ENCODE measurements around the gene AHCYL2.
"Not testable (repeated sequence)": the region's sequence is repeated elsewhere in the genome, so short reads cannot be mapped to it uniquely, and the experiment has no call there.

The AHCYL2 gene

DNA sequence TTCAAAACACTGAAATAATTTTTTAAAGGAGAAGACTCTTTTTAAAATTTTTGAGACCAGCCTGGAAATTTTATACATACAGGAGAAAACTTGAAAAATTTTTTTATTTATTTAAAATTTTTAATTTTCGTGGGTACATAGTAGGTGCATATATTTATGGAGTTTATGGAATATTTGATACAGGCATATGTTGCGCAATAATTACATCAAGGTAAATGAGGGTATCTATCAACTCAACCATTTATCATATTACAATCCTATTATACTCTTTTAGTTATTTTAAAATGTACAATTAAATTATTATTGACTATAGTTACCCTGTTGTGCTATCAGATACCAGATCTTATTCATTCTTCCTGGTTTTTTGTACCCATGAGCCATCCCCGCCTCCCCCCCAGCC is 75.1 kb downstream of the AHCYL2 start:
- no peak for DNase-seq (ENCODE audit: low spot score)
- TF ChIP-seq, protein P1, sequence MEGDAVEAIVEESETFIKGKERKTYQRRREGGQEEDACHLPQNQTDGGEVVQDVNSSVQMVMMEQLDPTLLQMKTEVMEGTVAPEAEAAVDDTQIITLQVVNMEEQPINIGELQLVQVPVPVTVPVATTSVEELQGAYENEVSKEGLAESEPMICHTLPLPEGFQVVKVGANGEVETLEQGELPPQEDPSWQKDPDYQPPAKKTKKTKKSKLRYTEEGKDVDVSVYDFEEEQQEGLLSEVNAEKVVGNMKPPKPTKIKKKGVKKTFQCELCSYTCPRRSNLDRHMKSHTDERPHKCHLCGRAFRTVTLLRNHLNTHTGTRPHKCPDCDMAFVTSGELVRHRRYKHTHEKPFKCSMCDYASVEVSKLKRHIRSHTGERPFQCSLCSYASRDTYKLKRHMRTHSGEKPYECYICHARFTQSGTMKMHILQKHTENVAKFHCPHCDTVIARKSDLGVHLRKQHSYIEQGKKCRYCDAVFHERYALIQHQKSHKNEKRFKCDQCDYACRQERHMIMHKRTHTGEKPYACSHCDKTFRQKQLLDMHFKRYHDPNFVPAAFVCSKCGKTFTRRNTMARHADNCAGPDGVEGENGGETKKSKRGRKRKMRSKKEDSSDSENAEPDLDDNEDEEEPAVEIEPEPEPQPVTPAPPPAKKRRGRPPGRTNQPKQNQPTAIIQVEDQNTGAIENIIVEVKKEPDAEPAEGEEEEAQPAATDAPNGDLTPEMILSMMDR (IDR thresholded peaks at IDR 0.05; ENCODE audit: extremely low read depth, missing control alignments): no peak

DNA sequence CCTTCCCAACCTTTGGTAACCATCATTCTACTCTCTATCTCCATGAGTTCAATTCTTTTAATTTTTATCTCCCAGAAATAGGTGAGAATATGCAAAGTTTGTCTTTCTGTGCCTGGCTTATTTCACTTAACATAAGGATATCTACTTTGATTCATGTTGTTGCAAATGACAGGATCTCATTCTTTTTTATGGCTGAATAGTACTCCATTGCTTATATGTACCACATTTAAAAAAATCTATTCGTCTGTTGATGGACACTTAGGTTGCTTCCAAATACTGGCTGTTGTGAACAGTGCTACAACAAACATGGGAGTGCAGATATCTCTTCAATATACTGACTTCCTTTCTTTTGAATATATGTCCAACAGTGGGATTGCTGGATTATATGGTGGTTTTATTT is 75.5 kb downstream of the AHCYL2 start:
- DNase-seq (ENCODE audit: low spot score): not testable (repeated sequence)

DNA sequence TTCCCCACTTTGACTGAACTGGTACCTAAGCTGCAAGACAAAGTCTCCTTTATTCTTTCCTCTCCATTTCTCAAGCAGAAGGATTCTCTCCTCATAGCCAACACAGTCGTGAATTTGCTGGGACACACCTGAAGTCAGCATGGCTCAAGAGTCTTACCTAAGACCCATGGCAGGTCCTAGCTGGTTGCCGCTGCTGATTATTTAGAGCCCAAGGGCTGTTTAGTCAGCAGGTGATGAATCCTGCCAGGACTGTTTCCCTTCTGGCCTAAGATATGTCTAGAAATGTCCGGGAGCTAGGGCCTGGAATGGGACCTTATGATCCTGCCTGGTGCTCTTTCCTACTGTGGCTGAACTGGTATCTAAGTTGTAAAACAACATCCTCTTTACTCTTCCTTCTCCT is 82.8 kb downstream of the AHCYL2 start:
- TF ChIP-seq, protein P1 (IDR thresholded peaks at IDR 0.05; ENCODE audit: extremely low read depth, missing control alignments): no peak
- DNase-seq (ENCODE audit: low spot score): no peak

DNA sequence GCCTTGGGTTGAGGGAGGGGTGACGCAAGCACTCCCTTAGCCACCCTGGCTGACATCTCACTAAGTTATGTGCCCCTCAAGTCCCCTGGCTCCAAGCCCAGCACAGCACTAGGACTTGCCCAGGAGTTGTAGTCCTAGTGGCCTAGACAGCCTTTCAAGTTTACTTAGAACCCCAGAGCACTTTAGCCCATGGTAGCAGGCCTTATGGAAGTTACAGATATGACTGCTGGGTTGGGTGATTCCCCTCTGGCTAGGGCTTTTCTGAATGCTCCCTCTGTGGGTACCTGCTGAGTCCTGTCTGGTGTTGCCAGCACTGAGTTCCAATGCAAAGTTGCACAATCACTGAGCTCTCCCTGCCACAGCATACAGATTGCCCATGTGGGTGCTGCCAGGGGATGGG is 83.2 kb downstream of the AHCYL2 start:
- TF ChIP-seq, protein P1 (IDR thresholded peaks at IDR 0.05; ENCODE audit: extremely low read depth, missing control alignments): no peak
- no peak for DNase-seq (ENCODE audit: low spot score)

DNA sequence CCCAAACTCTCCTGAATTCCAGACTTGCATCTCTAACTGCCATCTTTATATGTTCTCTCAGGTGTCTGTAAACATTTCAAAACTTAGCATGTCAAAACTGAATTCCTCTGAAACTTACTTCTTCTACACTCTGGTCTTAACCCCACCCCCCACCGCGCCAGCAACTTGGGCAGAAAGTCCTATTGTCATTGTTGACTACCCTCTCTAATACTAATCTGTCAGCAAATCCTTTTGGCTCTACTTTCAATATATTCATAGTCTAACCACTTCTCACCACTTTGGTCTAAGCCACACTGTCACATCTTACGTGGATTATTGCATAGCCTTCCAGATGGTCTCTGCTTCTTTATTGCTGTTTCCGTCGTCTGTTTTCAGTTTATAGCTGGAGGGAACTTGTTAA is 86.6 kb downstream of the AHCYL2 start:
- no peak for DNase-seq (ENCODE audit: low spot score)
- TF ChIP-seq, protein P1 (IDR thresholded peaks at IDR 0.05; ENCODE audit: extremely low read depth, missing control alignments): no peak

DNA sequence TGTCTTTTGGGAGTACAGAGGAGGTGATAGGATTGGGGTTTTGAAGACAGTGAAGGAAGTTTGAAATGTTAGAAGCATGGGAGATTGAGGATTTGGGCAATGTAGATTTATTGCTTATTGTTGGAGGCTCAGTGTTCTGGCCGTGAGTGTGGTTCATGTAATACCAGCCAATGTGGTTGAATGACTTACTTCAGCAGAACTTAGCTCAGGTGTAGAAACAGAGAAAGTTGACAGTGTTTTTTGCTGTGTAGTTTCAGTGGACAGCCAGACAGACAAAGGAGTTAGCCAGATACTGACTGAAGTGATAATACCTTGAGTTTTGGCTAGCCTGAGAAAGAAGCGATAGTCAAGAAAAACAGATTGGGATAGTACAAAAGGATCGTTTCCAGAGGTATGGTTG is 88.5 kb downstream of the AHCYL2 start:
- DNase-seq (ENCODE audit: low spot score): no peak
- TF ChIP-seq, protein P1 (IDR thresholded peaks at IDR 0.05; ENCODE audit: extremely low read depth, missing control alignments): no peak

DNA sequence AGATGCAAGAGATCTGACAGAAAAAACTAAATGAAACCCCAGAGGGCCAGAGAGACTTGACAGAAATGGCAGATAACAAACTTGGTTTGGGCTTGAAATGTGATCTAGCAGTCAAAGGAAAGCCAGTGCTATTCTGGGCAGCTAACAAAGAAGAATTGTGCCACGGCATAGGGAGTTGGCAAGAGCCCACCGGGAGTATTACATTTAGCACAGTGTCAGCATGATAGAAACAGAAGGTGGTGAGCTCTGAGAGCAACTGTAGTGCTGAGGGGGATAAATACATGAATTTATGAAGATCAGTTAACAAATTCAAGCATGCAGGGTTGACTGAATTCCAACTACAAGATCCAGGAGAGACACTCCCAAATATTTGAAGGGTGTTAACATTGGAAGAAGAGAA is 91.1 kb downstream of the AHCYL2 start:
- TF ChIP-seq, protein P1 (IDR thresholded peaks at IDR 0.05; ENCODE audit: extremely low read depth, missing control alignments): no peak
- DNase-seq (ENCODE audit: low spot score): no peak

DNA sequence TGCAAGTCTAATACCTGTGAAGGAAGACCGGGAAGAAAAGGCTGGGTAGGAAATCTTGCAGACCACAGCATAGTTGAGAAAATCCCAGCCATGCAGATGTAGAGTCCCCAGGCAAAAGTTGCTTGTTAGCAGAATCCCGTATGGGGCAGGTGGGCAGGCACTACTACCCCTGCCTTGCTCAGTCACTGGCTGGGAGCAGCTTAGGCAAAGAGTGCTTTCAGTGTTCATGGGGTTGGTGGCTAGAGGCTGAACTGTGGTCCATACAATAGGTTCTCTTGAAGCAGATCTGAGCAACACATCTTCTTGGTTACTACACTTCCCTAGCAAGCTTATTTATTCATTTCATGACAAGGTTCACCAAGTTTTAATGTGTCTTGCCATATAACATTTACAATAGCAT is 92.6 kb downstream of the AHCYL2 start:
- no peak for DNase-seq (ENCODE audit: low spot score)
- TF ChIP-seq, protein P1 (IDR thresholded peaks at IDR 0.05; ENCODE audit: extremely low read depth, missing control alignments): no peak

Data from GM20000 (cell line).